Neural progenitor cell (in vitro differentiated cells): ENCODE measurements around the gene CHRNE. TPM values are rescaled to one million over a fixed set of nuclear protein-coding genes. Genes with fewer than 3 reads are reported as not detected.

ENCODE experiments used
- DNase-seq: peaks from one replicate; pipeline ENCODE4 v3.0.0-alpha.2; 2016; ENCODE audit warnings: low spot score
- H2AFZ ChIP-seq: fragments of 200-600 bp; sonication (generic); replicated peaks from 2 replicates; pipeline ENCODE4 v1.6.1; 2016; ENCODE audit warnings: antibody characterized with exemption
- H3F3A ChIP-seq: fragments of 200-600 bp; sonication (generic); 2 replicates; pipeline ENCODE4 v1.6.1; 2016; ENCODE audit warnings: antibody characterized with exemption, low read depth
- H3K27ac ChIP-seq: fragments of 200-600 bp; sonication (generic); 2 replicates; pipeline ENCODE4 v1.5.1; 2016; ENCODE audit warnings: mild to moderate bottlenecking
- H3K27me3 ChIP-seq: fragments of 200-600 bp; sonication (generic); 2 replicates; pipeline ENCODE4 v1.6.1; 2016; ENCODE audit warnings: mild to moderate bottlenecking, moderate library complexity
- H3K36me3 ChIP-seq: fragments of 200-600 bp; sonication (generic); 2 replicates; pipeline ENCODE4 v1.5.1; 2016
- H3K4me1 ChIP-seq: fragments of 200-600 bp; sonication (generic); 2 replicates; pipeline ENCODE4 v1.6.1; 2016; ENCODE audit warnings: mixed run types
- H3K4me2 ChIP-seq: fragments of 200-600 bp; sonication (generic); 2 replicates; pipeline ENCODE4 v1.6.1; 2016
- H3K4me3 ChIP-seq: fragments of 200-600 bp; sonication (generic); 2 replicates; pipeline ENCODE4 v1.5.1; 2016
- H3K79me2 ChIP-seq: fragments of 200-600 bp; sonication (generic); 2 replicates; pipeline ENCODE4 v1.6.1; 2016; ENCODE audit warnings: low read depth
- H3K9ac ChIP-seq: fragments of 200-600 bp; sonication (generic); 2 replicates; pipeline ENCODE4 v1.6.1; 2016
- H3K9me3 ChIP-seq: fragments of 200-600 bp; sonication (generic); 2 replicates; pipeline ENCODE4 v1.5.1; 2016; ENCODE audit warnings: low read depth
- H4K20me1 ChIP-seq: fragments of 200-600 bp; sonication (generic); 2 replicates; pipeline ENCODE4 v1.6.1; 2016; ENCODE audit warnings: low read depth
- H3K27ac Mint-ChIP-seq: 3 replicates; pipeline ENCODE4 v1.8.0; 2021; ENCODE audit warnings: mixed read lengths
- H3K27me3 Mint-ChIP-seq: 2 replicates; pipeline ENCODE4 v1.8.0; 2022; ENCODE audit warnings: low read depth, mild to moderate bottlenecking, inconsistent platforms, moderate library complexity, mixed read lengths; ENCODE audit not compliant: insufficient read depth
- H3K36me3 Mint-ChIP-seq: 3 replicates; pipeline ENCODE4 v1.8.0; 2021; ENCODE audit warnings: mixed read lengths
- H3K4me1 Mint-ChIP-seq: 3 replicates; pipeline ENCODE4 v1.8.0; 2021; ENCODE audit warnings: mixed read lengths
- H3K4me3 Mint-ChIP-seq: 3 replicates; pipeline ENCODE4 v1.8.0; 2021; ENCODE audit warnings: mild to moderate bottlenecking, moderate library complexity, mixed read lengths
- H3K9me3 Mint-ChIP-seq: 3 replicates; pipeline ENCODE4 v1.8.0; 2020; ENCODE audit warnings: mixed read lengths
- EZH2 ChIP-seq: fragments of 200-600 bp; sonication (generic); IDR thresholded peaks from 2 replicates; pipeline ENCODE4 v1.6.1; 2017; ENCODE audit warnings: antibody characterized with exemption, mild to moderate bottlenecking, moderate library complexity
- EZH2phosphoT487 ChIP-seq: fragments of 200-600 bp; sonication (generic); IDR thresholded peaks from 2 replicates; pipeline ENCODE4 v1.6.1; 2017; ENCODE audit warnings: antibody characterized with exemption
- total RNA-seq: library from RNA; depleted of rRNA; stranded (reverse); fragments of >200 nt; gene quantifications from 2 replicates; pipeline ENCODE4 v1.2.3, GENCODE V29; 2015; ENCODE audit warnings: low replicate concordance
- TF ChIP-seq, protein P1 (sequence below): fragments of 200-600 bp; sonication (generic); IDR thresholded peaks from 2 replicates; pipeline ENCODE4 v1.5.1; 2017; ENCODE audit warnings: antibody characterized with exemption, mild to moderate bottlenecking

CHRNE gene
- total RNA-seq, 1 donor from 2014 or later, result not detected

DNA sequence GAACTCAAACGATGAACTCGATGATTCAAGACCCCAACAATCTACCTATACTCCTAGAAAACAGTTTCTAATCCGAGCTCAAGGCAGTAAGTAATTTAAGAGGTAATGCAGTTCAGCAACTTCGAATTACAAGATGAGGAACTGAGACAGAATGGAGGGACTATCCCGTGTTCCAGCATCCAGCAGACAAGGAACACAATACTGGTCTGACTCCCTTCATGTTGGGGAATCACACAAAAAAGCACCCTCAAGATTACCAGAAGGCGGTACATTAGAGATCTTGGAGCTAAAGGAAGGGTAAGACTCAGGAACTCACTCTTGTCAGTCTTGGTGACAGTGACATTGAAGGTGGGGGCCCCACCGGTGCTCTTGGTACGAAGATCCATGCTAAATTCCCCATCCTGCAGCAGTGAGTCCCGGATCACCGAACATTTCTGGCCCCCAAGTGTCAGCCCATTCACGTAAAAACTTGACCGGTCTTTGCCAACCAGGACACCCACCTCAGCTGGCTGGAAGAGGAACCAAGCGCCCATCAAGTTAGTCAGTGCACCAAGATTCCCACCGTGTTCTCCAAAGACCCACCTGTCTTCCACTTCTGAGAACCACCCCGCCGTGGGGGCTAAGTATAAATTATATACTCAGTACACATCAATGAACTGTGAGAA, 43.5 kb upstream of the CHRNE start:
- peaks cover 13% of the 10 kb centered on the region for H3K27me3 Mint-ChIP-seq
- no peaks in the 10 kb centered on the region for H3K9me3 Mint-ChIP-seq
- Histone ChIP-seq H3K4me3 (peak overlapping the region; percentile 77), H3K79me2 (peaks cover 70% of the 10 kb centered on the region), H3K36me3 (no peaks in the 10 kb centered on the region), H3F3A (peaks cover 89% of the 10 kb centered on the region), H3K4me2 (peak overlapping the region; percentile 87), H3K9ac (peak overlapping the region; percentile 62), H2AFZ (no peak overlapping the region), H4K20me1 (peaks cover 47% of the 10 kb centered on the region), H3K27me3 (no peaks in the 10 kb centered on the region), H3K9me3 (no peaks in the 10 kb centered on the region), H3K27ac (peak overlapping the region; percentile 34), H3K4me1 (peaks cover 16% of the 10 kb centered on the region)
- peak overlapping the region; percentile 93 for H3K4me3 Mint-ChIP-seq
- peaks cover 41% of the 10 kb centered on the region for H3K4me1 Mint-ChIP-seq
- H3K27ac Mint-ChIP-seq, result peak overlapping the region; percentile 88
- TF ChIP-seq EZH2phosphoT487 (no peak), EZH2 (no peak)
- TF ChIP-seq, protein P1, sequence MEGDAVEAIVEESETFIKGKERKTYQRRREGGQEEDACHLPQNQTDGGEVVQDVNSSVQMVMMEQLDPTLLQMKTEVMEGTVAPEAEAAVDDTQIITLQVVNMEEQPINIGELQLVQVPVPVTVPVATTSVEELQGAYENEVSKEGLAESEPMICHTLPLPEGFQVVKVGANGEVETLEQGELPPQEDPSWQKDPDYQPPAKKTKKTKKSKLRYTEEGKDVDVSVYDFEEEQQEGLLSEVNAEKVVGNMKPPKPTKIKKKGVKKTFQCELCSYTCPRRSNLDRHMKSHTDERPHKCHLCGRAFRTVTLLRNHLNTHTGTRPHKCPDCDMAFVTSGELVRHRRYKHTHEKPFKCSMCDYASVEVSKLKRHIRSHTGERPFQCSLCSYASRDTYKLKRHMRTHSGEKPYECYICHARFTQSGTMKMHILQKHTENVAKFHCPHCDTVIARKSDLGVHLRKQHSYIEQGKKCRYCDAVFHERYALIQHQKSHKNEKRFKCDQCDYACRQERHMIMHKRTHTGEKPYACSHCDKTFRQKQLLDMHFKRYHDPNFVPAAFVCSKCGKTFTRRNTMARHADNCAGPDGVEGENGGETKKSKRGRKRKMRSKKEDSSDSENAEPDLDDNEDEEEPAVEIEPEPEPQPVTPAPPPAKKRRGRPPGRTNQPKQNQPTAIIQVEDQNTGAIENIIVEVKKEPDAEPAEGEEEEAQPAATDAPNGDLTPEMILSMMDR, result no peak
- peaks cover 27% of the 10 kb centered on the region for H3K36me3 Mint-ChIP-seq
- DNase-seq, result no peak

DNA sequence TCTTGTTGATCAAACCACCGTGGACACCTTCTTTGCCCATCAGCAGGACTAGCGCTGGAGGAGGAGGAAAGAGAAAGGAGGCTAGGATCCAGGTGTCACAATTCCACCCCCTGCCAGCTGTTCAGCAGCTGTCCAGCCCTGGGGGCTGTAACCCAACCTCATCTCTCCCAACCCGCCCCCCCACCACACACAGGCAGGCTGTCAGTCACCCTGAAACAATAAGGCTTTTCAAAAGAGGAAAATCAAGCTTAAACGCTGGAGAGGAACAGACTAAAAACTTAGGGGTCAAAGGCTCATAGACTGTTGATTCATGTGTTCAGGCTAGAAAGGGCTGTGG, 43.0 kb upstream of the CHRNE start:
- H3K9me3 Mint-ChIP-seq, result no peaks in the 10 kb centered on the region
- no peaks in the 10 kb centered on the region for H3K36me3 ChIP-seq
- H3K4me1 ChIP-seq, result peaks cover 16% of the 10 kb centered on the region
- peaks cover 89% of the 10 kb centered on the region for H3F3A ChIP-seq
- H3K4me1 Mint-ChIP-seq, result peaks cover 41% of the 10 kb centered on the region
- TF ChIP-seq EZH2 (no peak), EZH2phosphoT487 (no peak)
- TF ChIP-seq, protein P1, result no peak
- no peak overlapping the region for H2AFZ ChIP-seq
- no peak overlapping the region for H3K27ac ChIP-seq
- H3K4me3 ChIP-seq, result no peak overlapping the region
- DNase-seq, result no peak
- no peaks in the 10 kb centered on the region for H3K27me3 ChIP-seq
- peaks cover 27% of the 10 kb centered on the region for H3K36me3 Mint-ChIP-seq
- peak overlapping the region; percentile 62 for H3K9ac ChIP-seq
- H3K27ac Mint-ChIP-seq, result no peak overlapping the region
- H3K79me2 ChIP-seq, result peaks cover 74% of the 10 kb centered on the region
- peak overlapping the region; percentile 93 for H3K4me3 Mint-ChIP-seq
- no peaks in the 10 kb centered on the region for H3K9me3 ChIP-seq
- H3K27me3 Mint-ChIP-seq, result peaks cover 13% of the 10 kb centered on the region
- H3K4me2 ChIP-seq, result peak overlapping the region; percentile 87
- peaks cover 53% of the 10 kb centered on the region for H4K20me1 ChIP-seq

DNA sequence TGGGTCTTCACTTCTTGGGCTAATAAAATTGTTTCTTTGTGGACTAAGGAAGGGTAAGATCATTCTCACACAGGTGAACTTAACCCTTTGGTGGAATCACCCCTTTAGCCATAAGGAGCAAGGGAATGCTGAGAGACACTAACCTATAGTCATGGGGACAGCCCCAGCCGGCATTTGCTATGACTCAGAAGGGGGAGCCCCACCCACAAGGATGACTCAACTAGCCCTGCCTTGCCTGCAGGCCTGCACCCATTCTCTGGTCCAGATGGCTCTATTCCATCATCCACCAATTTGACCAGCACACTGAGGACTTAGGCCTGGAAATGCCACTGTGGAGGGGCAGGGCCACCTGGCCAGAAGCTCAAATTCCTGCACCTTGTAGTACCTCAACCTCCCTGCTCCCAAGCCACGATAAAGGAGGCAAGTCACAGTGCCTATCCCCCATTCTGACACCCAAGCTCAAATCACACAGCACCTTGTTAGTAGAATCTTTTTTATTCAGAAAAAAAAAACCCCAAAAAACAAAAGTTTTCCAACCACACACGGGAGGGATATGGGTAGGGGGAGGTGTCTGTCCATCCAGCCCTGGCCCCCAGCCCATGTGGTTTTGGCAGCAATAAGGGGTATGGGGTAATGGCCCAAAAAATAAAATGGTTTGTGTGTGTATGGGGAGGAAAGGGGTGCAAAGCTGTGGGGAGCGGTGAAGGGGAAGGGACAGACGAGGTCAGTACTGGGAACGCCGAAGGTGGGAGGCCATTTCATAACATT, 42.5 kb upstream of the CHRNE start:
- TF ChIP-seq, protein P1, result no peak
- TF ChIP-seq EZH2 (no peak), EZH2phosphoT487 (no peak)
- H3K9ac ChIP-seq, result no peak overlapping the region
- peaks cover 17% of the 10 kb centered on the region for H3K4me1 ChIP-seq
- Mint-ChIP-seq H3K36me3 (peaks cover 27% of the 10 kb centered on the region), H3K4me3 (peak overlapping the region; percentile 93), H3K4me1 (peaks cover 35% of the 10 kb centered on the region), H3K27me3 (peaks cover 13% of the 10 kb centered on the region), H3K9me3 (no peaks in the 10 kb centered on the region), H3K27ac (no peak overlapping the region)
- no peak overlapping the region for H3K27ac ChIP-seq
- H3K4me3 ChIP-seq, result no peak overlapping the region
- peaks cover 78% of the 10 kb centered on the region for H3K79me2 ChIP-seq
- H3K4me2 ChIP-seq, result no peak overlapping the region
- no peaks in the 10 kb centered on the region for H3K9me3 ChIP-seq
- no peaks in the 10 kb centered on the region for H3K27me3 ChIP-seq
- DNase-seq, result no peak
- no peak overlapping the region for H2AFZ ChIP-seq
- no peaks in the 10 kb centered on the region for H3K36me3 ChIP-seq
- H3F3A ChIP-seq, result peaks cover 89% of the 10 kb centered on the region
- H4K20me1 ChIP-seq, result peaks cover 58% of the 10 kb centered on the region
